Measurements from ENCODE around the gene FAM83B. TPM values are rescaled to one million over a fixed set of nuclear protein-coding genes. Genes with fewer than 3 reads are reported as not detected.

FAM83B gene
- total RNA-seq, 1 experiment from 2014 or later, result 5.7 TPM

GRCh38 chr6:54903884-54904283, 57.3 kb downstream of the FAM83B start:
- no peak overlapping the region for H3T11ph ChIP-seq (ENCODE audit: low read length)
- H3K9ac ChIP-seq (ENCODE audit: extremely low read depth, insufficient read length, low read length), result no peak overlapping the region
- no peaks in the 10 kb centered on the region for H3K27me3 ChIP-seq (ENCODE audit: insufficient read depth, low read length)
- DNase-seq, result no peak
- no peak overlapping the region for H2AFZ ChIP-seq (ENCODE audit: low read length)
- H2BK5ac ChIP-seq (ENCODE audit: insufficient read length, low read length), result no peak overlapping the region
- H3K4ac ChIP-seq (ENCODE audit: low read depth, low read length), result no peak overlapping the region
- no peak overlapping the region for H2BK12ac ChIP-seq (ENCODE audit: insufficient read length, low read depth, low read length)
- Mint-ChIP-seq H3K4me3 (no peak overlapping the region), H3K36me3 (ENCODE audit: insufficient read depth in 1 of 3, low read depth in 3 of 3) (no peaks in the 10 kb centered on the region), H3K27ac (no peak overlapping the region), H3K9me3 (no peaks in the 10 kb centered on the region), H3K27me3 (ENCODE audit: low read depth) (no peaks in the 10 kb centered on the region), H3K4me1 (peaks cover 11% of the 10 kb centered on the region in 2 experiments)
- no peak overlapping the region for H2BK120ac ChIP-seq (ENCODE audit: low read depth, low read length, poor library complexity, severe bottlenecking)
- no peak overlapping the region for H3K4me2 ChIP-seq (ENCODE audit: insufficient read depth, insufficient read length, low read length)
- no peak overlapping the region for H2BK15ac ChIP-seq (ENCODE audit: low read depth, low read length)
- no peak overlapping the region for H4K91ac ChIP-seq (ENCODE audit: insufficient read length, low read depth, low read length)
- H3K79me2 ChIP-seq (ENCODE audit: insufficient read depth, low read length), result no peaks in the 10 kb centered on the region
- H2BK20ac ChIP-seq (ENCODE audit: low read depth, low read length, poor library complexity, severe bottlenecking), result no peak overlapping the region
- no peak overlapping the region for H3K18ac ChIP-seq (ENCODE audit: insufficient read length, low read depth, low read length)
- H3K4me1 ChIP-seq (ENCODE audit: insufficient read depth, low read length), result no peaks in the 10 kb centered on the region
- H3K9me3 ChIP-seq (ENCODE audit: control insufficient read depth, low read depth, low read length), result no peaks in the 10 kb centered on the region
- no peak overlapping the region for H2AK5ac ChIP-seq (ENCODE audit: insufficient read length, low read length)
- no peak for TF ChIP-seq CTCF (conservative IDR thresholded peaks at IDR 0.05)
- H3K23me2 ChIP-seq (ENCODE audit: insufficient read length, low read depth, low read length, poor library complexity, severe bottlenecking), result no peaks in the 10 kb centered on the region
- no peak overlapping the region for H4K5ac ChIP-seq (ENCODE audit: insufficient read length, low read depth, low read length)
- no peak overlapping the region for H3K23ac ChIP-seq (ENCODE audit: insufficient read length, low read depth, low read length)
- no peak overlapping the region for H3K14ac ChIP-seq (ENCODE audit: insufficient read depth, low read length)
- no peak overlapping the region for H3K56ac ChIP-seq (ENCODE audit: insufficient read length, low read depth, low read length)
- H3K27ac ChIP-seq (ENCODE audit: insufficient read length, low read depth, low read length), result no peak overlapping the region
- no peaks in the 10 kb centered on the region for H4K20me1 ChIP-seq (ENCODE audit: control insufficient read depth, insufficient read depth, insufficient read length)
- no peaks in the 10 kb centered on the region for H3K79me1 ChIP-seq (ENCODE audit: insufficient read depth, low read depth, low read length, poor library complexity, severe bottlenecking)
- H4K8ac ChIP-seq (replicated peaks; ENCODE audit: insufficient read length, low read depth, low read length), result no peak overlapping the region

All from H9 (cell line).